GM21723 (cell line): Measurements from ENCODE around the gene SSBP3.

Source experiments
- ATAC-seq: cut with Tn5 transposase; IDR thresholded peaks from one replicate; pipeline ENCODE4 v1.9.1; 2021; ENCODE audit warnings: mild to moderate bottlenecking, moderate library complexity; ENCODE audit not compliant: unreplicated experiment

The SSBP3 gene

GRCh38 chr1:54410359-54410758 is 4.2 kb upstream of the SSBP3 start:
- ATAC-seq, result no peak

GRCh38 chr1:54409156-54410142 is 3.3 kb upstream of the SSBP3 start:
- peak; percentile 34 for ATAC-seq

GRCh38 chr1:54408147-54409066 is 2.2 kb upstream of the SSBP3 start:
- no peak for ATAC-seq

GRCh38 chr1:54407404-54408146 is 1.4 kb upstream of the SSBP3 start:
- ATAC-seq, result peak; percentile 36

GRCh38 chr1:54407154-54407403 is 885 bp upstream of the SSBP3 start:
- no peak for ATAC-seq

GRCh38 chr1:54405898-54406293 is 298 bp downstream of the SSBP3 start:
- no peak for ATAC-seq

GRCh38 chr1:54404939-54405897 is 976 bp downstream of the SSBP3 start:
- peak; percentile 3 for ATAC-seq

- no peak for ATAC-seq
These were observed 1.9 kb downstream of the SSBP3 start for GRCh38 chr1:54404263-54404662.

GRCh38 chr1:54403808-54404261 is 2.4 kb downstream of the SSBP3 start:
- ATAC-seq, result no peak

- no peak for ATAC-seq
These were observed 2.8 kb downstream of the SSBP3 start for GRCh38 chr1:54403405-54403804.

- ATAC-seq, result no peak
These were observed 3.3 kb downstream of the SSBP3 start for GRCh38 chr1:54402896-54403295.

GRCh38 chr1:54401799-54402198 is 4.4 kb downstream of the SSBP3 start:
- ATAC-seq, result no peak

- ATAC-seq, result no peak
These were observed 5.9 kb downstream of the SSBP3 start for GRCh38 chr1:54400329-54400728.

- no peak for ATAC-seq
These were observed 6.4 kb downstream of the SSBP3 start for GRCh38 chr1:54399765-54400164.

- ATAC-seq, result no peak
These were observed 7.1 kb downstream of the SSBP3 start for GRCh38 chr1:54398963-54399528.

GRCh38 chr1:54397980-54398379 is 8.2 kb downstream of the SSBP3 start:
- no peak for ATAC-seq

GRCh38 chr1:54397090-54397591 is 9.1 kb downstream of the SSBP3 start:
- no peak for ATAC-seq

GRCh38 chr1:54396261-54396933 is 9.8 kb downstream of the SSBP3 start:
- ATAC-seq, result no peak
